Activated CD8-positive, alpha-beta memory T cell treated with anti-CD3 and anti-CD28 coated beads, Interleukin-2, amount 50 U/mL, for 24 hours (primary cell): ENCODE results near the gene BNIP5.

Source experiments
- DNase-seq: peaks from one replicate; pipeline ENCODE4 v3.0.0-alpha.2; 2020; ENCODE audit errors: extremely low read depth

Gene BNIP5

DNA sequence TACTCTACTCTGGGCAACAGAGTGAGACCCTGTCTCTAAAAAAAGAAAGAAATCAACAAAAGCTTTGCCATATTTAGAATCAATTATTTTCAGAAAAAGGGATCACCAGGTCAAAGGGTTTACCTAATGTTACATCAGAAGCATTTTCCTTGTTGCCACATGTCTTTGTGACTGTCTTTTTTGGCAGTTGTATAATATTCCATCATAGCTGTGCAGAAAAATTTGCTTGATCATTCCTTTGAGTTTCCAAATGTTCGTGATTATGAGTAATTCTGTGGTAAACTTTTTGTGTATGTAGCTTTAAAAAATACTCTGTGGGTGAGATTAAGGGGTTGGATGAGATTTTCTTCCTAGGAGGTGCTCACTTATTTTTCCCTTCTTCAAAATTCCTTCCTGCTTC lies 40.4 kb downstream of the BNIP5 start:
- DNase-seq: no peak

DNA sequence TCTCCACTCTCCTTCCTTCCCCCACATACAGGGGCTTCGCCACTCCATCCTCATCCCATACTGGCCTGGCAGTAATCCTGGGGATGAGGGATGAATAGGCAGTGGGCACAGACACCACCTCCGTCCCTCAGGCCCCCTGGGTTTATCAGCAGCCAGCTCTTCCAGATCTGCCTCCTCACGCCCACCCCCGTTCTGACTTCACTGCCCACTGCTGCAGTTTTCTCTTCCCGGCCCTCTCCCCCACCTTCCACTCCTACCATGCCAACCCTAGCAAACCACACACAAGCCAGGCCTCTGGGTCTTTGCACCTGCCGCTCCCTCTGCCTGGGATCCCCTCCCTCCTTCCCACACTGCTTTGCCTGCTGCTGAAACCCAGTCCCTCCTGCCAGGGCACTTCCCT lies 44.5 kb downstream of the BNIP5 start:
- DNase-seq: no peak

DNA sequence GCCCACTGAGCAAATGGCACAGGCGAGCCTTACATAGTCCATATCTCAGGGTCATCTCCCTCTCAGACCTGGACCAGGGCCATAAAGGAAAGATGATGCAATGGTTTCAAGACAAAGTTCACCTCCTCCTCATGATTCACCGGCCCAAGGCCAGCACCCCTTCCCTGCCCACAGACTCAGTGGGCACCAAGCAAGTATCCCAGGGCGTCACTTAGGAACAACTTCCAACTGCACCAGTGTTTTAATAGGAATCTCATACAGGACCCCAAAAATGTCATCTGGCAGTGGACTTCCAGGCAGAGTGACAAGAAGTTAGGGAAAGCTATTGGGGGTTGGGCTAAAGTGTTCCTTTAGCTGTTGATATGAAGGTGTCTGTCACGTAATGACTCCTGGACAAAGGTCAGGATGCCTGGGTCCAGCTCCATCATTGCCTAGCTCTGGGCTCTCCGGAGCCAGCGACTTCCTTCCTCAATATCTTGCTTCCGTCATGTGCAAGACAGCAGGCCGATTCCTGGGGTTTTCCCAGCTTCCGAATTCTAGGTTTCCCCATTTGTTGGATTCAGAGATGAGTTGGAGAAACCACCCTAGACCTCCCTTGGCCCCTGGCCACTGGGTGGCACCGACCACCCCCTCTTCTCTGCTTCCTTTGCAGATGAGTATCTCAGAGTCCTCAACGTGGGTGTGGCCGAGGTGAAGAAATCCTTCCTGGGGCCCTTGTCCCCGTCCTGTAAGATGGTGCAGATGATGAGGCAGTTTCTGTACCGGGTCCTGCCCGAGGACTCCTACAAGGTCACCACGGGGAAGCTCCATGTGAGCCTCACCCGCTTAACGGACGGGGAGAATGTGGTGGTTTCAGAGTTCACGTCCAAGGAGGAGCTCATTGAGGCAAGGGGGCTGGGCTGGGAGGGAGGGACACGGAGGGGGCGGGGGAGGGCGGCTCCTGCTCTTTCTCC lies 45.7 kb downstream of the BNIP5 start:
- DNase-seq: no peak

DNA sequence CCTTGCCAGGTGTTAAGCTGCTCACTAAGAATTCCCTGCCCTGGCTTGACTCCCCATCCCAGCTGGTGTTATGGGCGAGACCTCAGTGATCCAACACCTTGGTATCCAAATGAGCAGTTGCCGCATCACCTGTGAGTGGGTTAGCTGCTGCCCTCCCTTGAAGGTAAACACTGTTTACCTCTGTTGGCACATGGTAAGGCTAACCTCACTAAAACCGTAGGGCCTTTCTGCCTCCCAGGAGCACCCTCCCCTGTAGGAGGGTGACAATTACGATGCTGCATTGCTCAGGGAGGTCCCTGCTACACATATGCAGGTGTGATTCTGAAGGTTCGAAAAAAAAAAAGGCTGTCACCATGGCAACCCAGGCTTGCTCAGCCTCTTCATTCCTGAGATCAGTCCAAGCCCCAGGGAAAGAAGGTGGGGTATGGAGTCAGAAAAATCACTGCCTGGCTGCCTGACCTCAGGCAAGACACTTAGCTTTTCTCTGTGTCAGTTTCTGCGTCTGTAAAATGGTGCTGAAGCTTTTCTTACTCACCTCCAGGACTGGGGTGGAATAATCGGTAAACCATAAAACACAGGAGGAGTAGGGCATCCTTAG lies 47.3 kb downstream of the BNIP5 start:
- no peak for DNase-seq

DNA sequence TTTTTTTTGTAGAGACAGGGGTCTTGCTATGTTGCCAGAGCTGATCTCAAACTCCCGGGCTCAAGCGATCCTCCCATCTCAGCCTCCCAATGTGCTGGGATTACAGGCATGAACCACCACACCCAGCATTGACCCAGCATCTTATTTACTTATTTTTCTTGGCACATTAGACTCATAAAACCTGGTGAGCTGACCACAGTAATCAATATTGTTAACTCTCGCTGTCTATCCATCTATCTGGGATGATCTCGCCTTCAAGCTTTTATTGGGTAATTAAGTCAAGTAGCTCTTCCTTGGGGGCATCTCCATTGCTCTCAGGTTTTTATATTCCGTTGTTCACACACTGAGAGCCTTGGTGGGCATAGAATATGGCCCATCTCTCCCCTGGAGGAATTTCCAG lies 49.8 kb downstream of the BNIP5 start:
- DNase-seq: no peak

DNA sequence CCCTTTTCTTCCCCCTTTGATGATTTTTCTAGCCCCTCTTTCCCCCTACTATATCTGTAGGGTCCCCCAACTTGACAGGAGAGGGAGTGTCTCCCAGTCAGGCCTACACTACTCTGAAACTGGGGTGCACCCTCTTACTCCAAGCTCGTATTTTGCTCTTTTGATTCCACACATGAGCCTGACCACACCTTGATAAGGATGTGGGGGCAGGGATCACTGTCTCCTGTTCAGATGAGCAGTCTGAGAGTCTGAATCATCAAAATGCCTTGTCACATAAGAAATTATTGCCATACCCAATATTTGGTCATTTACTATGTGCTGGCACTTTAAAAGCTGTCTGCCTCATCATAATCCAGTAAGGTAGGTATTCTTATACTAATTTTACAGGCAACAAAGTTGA lies 50.9 kb downstream of the BNIP5 start:
- DNase-seq: no peak

DNA sequence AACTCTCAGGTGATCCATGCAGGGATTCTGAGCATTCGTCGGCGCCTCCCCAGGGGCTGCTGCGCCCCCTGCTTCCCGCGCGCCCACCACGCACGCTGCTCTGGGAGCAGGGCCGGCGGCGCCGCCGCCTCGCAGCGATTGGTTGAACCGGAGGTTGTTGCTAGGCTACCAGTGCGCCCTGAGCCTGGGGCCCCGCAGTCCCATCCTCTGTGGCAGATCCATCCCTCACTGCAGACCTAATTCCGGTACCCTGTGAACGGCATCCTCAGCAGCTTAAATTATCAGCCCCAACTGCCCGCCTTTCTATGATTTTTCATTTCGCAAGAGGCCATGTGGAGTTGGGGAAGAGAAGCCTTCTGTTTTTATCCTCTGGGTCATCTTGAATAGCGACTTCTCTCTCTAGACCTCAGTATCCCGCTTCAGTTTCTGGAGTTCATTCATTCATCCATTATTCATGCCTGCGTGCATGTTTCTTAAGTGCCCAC lies 51.5 kb downstream of the BNIP5 start:
- no peak for DNase-seq

DNA sequence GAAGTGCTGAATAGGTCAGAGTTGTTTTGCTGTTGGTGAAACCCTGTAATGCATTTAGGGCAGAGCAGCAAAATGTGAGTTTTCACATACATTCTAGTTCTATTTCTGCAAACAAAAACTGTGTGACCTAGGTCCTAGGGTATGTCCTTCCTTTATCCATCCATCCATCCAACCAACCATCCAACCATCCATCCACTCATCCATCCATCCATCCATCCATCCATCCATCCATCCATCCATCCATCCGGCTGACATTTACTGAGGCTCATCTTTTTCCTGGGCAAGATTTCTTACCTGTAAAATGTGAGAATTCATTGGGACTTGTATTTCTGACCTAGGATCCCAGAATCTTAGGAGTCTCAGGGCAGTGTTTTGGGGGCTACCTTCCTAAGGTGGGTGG lies 52.3 kb downstream of the BNIP5 start:
- no peak for DNase-seq

DNA sequence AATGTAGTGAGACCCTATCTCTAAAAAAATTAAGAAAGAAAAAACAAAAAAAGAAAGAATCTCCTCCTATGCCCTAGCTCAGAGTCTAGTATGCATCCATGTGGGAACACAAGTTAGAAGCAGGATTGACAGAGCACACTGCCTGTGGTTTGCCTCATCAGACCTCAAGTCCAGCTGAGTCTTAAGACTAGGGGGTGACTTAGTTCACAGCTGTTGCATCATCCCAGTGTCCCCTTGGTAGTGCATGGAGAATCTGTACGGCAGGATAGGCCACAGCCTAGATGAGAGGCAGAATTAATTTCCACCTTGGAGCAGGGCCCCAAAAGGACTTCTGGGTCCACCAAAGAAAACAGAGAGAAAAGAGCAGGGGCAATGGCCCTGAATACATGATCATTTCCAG lies 53.1 kb downstream of the BNIP5 start:
- no peak for DNase-seq

DNA sequence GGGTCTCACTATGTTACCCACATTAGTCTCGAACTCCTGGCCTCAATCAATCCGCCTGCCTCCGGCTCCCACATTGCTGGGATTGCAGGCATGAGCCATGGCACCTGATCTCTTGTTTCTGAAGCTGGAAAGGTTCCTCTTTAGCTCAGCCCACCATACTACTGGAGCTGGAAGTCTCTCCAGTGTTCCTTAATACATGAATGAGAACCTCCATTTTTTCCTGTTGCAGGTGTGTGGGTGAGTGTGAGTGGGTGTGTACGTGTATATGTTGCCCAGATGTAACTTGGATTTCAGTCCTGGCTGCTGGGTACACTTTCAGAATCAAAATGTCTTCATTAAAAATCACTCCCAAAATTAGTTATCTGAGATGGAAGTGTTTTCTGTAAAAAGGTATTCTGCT lies 55.7 kb downstream of the BNIP5 start:
- no peak for DNase-seq

DNA sequence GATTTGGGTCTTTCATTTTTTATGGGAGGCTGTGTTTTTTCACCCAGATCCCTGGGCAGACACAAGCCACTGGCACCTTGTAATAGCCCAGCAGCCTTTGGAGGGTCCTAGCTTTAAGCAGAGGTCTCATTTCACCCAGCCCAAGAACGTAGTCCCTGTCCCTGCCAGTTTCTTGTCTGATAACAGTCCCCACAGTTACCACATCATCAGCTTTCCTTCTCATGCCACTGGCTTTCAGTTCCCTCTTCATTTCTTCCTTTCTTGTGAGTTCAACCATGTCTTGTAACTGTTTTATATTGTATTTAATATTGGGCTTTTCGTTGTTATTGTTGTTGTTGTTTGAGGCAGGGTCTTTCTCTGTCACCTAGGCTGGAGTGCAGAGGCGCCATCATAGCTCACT lies 56.2 kb downstream of the BNIP5 start:
- no peak for DNase-seq

DNA sequence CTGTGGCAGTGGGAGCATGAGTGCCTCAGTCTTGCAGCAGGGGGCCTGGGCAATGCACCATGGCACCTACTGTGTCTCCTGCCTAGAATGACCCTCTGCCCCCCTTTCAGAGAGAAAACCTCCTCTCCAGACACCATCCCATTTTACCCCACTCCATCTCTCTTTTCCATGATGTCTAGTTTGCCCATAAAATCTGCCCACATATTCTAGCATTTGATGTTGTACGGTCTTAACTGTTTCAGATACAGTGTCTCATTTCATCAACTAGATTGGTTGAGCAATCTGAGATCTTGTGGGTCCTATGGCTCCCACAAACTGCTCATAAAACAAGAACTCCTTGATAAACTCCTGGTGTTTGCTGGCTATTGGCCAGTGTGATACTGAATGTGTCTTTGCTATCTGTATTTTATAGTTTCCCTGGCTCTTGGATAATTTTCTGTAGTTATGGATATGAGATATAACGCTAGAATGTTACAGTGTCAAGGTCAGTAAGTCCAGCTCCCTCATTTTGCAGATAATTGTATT lies 58.7 kb downstream of the BNIP5 start:
- no peak for DNase-seq

DNA sequence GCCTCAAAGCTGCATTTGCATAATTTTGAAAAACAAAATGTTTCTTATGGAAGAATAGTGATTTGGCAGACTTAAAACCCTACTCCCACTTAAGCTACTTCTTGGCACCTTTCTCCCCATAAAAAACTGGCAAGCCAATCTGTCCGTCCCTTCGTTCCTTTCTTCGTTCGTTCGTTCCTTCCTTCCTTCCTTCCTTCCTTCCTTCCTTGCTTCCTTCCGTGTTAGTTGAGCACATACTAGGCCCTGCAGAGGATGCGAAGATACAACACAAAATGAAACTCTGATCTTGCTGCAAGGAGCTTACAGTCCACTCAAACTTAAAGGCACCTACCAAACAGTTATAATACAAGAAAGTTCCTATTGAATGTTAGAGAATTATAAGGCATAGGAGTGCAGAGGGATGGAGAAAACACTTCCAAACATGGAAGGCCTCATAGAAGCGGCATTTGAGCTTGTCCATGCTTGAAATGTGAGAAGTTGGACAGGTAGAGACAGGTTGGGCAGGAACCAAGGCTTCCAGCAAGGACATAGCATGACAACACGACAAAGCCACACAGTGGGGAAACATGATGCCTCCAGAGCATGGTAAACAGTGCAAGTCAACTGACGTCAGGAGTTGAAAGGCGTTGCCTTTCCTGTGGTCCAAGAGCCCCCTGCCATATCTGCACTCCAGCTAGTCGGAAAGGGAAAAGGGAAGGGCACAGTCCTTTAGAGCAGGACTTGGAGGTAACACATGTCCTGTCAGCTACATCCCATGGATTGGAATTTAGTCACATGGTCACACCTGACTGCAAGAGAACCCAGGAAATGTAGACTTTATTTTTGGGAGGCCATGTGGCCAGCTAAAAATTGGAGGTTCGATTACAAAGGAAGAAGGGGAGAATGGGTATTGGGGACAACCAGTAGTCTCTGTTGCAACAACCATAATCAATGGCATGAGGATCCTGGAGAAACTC lies 59.8 kb downstream of the BNIP5 start:
- DNase-seq: no peak

DNA sequence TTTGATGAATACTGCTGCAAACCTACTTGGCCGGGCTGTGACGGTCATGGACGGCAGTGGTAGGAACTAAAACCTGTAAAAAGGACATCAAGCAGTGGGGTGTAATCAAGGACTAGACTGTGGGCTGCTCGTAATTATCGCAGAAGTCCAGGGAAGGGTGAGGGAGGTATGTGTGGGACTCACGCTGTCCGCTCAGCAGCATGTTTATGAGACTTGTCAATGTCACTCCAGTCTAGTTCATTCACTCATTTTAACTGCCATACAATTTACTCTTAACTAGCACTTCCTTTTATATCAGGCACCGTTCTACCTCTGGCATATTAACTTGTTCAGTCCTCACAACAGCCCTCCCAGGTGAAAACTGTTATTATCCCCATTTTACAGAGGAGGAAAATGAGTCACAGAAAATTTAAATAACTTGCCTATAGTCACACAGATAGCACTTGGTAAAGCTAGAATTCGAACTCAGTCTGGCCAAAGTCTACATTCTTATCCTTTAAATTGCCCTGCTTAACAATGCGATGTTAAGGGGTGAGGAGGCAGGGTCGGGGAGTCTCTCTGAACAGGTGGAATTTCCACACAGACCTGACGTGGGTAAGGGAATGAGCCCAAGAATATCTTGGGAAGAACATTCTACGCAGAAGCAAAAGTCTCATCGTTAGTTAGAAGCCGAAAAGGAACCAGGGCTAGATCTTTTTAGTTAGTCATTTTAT lies 62.7 kb downstream of the BNIP5 start:
- no peak for DNase-seq

DNA sequence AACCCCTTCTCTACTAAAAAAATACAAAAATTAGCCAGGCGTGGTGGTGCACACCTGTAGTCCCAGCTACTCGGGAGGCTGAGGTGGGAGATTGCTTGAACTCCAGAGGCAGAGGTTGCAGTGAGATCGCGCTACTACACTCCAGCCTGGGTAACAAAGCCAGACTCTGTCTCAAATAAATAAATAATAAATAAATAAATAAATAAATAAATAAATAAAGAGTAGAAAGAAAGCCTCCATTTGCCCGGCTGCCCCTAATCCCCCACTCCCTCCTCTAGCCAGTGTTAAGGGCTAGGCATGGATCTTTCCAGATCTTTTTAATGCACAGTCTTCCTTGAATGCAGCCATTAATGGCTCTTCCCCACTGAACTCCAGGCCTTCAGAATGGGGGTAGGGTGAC lies 63.6 kb downstream of the BNIP5 start:
- no peak for DNase-seq

DNA sequence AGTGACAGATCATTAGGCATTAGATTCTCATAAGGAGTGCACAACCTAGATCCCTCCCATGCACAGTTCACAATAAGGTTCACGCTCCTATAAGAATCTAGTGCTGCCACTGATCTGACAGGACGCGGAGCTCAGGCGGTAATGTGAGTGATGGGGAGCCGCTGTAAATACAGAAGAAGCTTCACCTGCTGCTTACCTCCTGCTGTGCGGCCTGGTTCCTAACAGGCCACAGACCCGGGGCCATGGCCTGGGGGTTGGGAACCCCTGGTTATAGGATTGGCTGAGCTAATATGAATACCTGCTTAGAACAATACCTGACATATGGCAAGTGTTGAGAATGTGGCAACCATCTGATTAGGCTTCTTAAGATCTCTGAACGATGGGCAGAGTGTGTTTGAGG lies 64.5 kb downstream of the BNIP5 start:
- DNase-seq: no peak

DNA sequence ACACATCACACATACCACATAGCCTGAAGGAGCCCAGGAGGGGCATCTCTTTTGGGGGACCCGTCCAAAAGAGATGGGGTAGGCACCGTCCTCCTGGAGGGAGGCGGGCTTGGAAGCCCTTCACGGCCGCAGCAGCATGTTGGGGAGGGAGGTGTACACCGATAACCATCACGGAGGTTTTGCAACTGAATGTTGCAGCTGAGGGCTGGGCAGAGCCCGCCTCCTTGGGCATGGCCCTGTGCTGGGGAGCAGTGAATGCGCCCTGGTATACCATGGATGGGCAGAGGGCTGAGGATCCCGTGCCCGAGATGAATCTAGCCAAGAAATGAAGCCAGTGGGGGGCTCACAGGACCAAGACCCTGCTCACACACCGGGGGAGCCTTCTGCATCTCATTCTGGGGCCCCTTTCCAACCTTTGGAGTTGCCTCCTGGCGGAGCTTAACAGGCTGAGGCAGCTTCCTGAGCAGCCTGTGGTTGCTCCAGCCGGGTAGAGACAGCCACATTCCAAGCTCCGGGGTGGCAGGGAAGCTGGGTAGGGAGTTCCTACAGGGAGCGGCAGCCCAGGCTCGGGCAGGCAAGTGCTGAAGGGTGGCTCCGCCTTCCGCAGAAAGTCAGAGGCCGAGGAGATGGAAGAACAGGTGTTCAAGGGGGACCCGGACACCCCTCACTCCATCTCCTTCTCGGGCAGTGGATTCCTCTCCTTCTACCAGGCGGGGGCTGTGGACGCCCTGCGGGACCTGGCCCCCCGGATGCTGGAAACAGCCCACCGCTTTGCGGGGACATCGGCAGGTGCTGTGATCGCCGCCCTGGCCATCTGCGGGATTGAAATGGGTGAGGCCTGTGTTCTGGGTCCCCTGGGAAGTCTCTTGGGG lies 66.6 kb downstream of the BNIP5 start, which contains the start of gene PNPLA1:
Gene PNPLA1 (plus strand): TSS at position 227 of the 872 bp plus-strand sequence. CDS start 400 bp downstream, at position 627.
- no peak for DNase-seq

DNA sequence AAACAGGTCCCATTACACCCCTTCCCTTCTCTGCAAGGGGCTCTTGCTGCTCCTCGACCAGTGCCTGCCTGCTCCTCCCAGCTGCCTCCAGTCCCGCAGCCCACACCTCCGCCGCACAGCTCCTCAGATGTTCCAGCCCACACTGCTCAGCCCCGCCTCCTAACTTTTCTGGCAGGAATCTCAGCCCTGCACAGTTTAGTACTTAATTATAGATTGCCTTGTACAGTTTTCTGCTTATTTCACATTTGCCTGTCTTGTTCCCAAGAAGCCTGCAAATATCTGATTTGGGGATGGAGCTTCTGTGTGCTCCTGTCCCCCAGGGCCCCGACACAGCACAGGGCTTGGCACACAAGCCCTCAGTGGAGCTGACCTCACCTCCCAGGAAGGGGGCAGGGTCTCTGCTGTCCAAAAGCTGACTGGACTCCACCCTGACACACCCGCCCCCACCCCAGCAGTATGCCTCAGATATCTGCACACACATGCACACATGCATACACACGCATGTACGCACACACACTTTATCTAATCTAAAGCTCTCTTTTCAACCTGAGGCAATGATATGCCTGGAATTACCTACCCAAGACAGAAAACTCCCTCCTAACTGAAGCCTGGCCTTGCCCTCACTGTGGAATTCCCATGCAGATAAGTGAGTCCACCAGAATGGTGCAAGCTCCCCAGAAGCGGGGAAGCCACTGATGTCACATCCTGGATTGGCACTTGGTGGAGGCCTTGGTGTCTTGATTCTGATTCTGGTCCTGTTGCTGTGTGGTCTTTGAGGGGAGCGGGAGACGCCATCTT lies 68.0 kb downstream of the BNIP5 start:
- no peak for DNase-seq
